Measurements from ENCODE around the gene SZRD1. TPM values are rescaled to one million over a fixed set of nuclear protein-coding genes. Genes with fewer than 3 reads are reported as not detected.
A peak's percentile ranks its signal among the peaks of the same experiment; 100 is the strongest.

Gene SZRD1
- total RNA-seq, 1 experiment from 2014 or later: 125 TPM

- in situ Hi-C loops (cut with HindIII; ENCODE audit: low pct_unique_long_range_greater_than_20kb, low sequenced_read_pairs): no loop called here
- DNase-seq (ENCODE audit: low read depth): no peak
These were observed 58.3 kb downstream of the SZRD1 start for GRCh38 chr1:16425125-16426025.

GRCh38 chr1:16430606-16431005 is 63.6 kb downstream of the SZRD1 start:
- in situ Hi-C loops (cut with HindIII; ENCODE audit: low pct_unique_long_range_greater_than_20kb, low sequenced_read_pairs): no loop called here
- peak; percentile 32 for DNase-seq (ENCODE audit: low read depth)

GRCh38 chr1:16433030-16433429 is 66.0 kb downstream of the SZRD1 start:
- in situ Hi-C loops (cut with HindIII; ENCODE audit: low pct_unique_long_range_greater_than_20kb, low sequenced_read_pairs): no loop called here
- no peak for DNase-seq (ENCODE audit: low read depth)

- in situ Hi-C loops (cut with HindIII; ENCODE audit: low pct_unique_long_range_greater_than_20kb, low sequenced_read_pairs): no loop called here
- DNase-seq (ENCODE audit: low read depth): no peak
These were observed 67.0 kb downstream of the SZRD1 start for GRCh38 chr1:16434007-16434406.

GRCh38 chr1:16434501-16434900 is 67.5 kb downstream of the SZRD1 start:
- in situ Hi-C loops (cut with HindIII; ENCODE audit: low pct_unique_long_range_greater_than_20kb, low sequenced_read_pairs): no loop called here
- DNase-seq (ENCODE audit: low read depth): no peak

- no peak for DNase-seq (ENCODE audit: low read depth)
- in situ Hi-C loops (cut with HindIII; ENCODE audit: low pct_unique_long_range_greater_than_20kb, low sequenced_read_pairs): no loop called here
These were observed 70.0 kb downstream of the SZRD1 start, which contains the start of gene SPATA21 for GRCh38 chr1:16436946-16437474. TSS of gene SPATA21 (minus strand) at chr1:16437424. CDS start at chr1:16431371, 6,053 bp downstream.

- in situ Hi-C loops (cut with HindIII; ENCODE audit: low pct_unique_long_range_greater_than_20kb, low sequenced_read_pairs): no loop called here
- no peak for DNase-seq (ENCODE audit: low read depth)
These were observed 71.5 kb downstream of the SZRD1 start for GRCh38 chr1:16438516-16438915.

GRCh38 chr1:16438924-16439323 is 71.9 kb downstream of the SZRD1 start:
- no peak for DNase-seq (ENCODE audit: low read depth)
- in situ Hi-C loops (cut with HindIII; ENCODE audit: low pct_unique_long_range_greater_than_20kb, low sequenced_read_pairs): no loop called here

GRCh38 chr1:16440131-16440469 is 73.1 kb downstream of the SZRD1 start:
- DNase-seq (ENCODE audit: low read depth): no peak
- in situ Hi-C loops (cut with HindIII; ENCODE audit: low pct_unique_long_range_greater_than_20kb, low sequenced_read_pairs): no loop called here

- DNase-seq (ENCODE audit: low read depth): peak; percentile 88
- in situ Hi-C loops (cut with HindIII; ENCODE audit: low pct_unique_long_range_greater_than_20kb, low sequenced_read_pairs): no loop called here
These were observed 73.6 kb downstream of the SZRD1 start, which contains the start of gene NECAP2 for GRCh38 chr1:16440470-16441281. TSS of gene NECAP2 (plus strand) at chr1:16440724. CDS start at chr1:16440762, 38 bp downstream.

GRCh38 chr1:16441282-16441665 is 74.2 kb downstream of the SZRD1 start:
- in situ Hi-C loops (cut with HindIII; ENCODE audit: low pct_unique_long_range_greater_than_20kb, low sequenced_read_pairs): no loop called here
- DNase-seq (ENCODE audit: low read depth): no peak

- no peak for DNase-seq (ENCODE audit: low read depth)
- in situ Hi-C loops (cut with HindIII; ENCODE audit: low pct_unique_long_range_greater_than_20kb, low sequenced_read_pairs): no loop called here
These were observed 75.2 kb downstream of the SZRD1 start for GRCh38 chr1:16442265-16442664.

- in situ Hi-C loops (cut with HindIII; ENCODE audit: low pct_unique_long_range_greater_than_20kb, low sequenced_read_pairs): no loop called here
- no peak for DNase-seq (ENCODE audit: low read depth)
These were observed 75.9 kb downstream of the SZRD1 start for GRCh38 chr1:16442941-16443340.

GRCh38 chr1:16443975-16444770 is 77.1 kb downstream of the SZRD1 start:
- in situ Hi-C loops (cut with HindIII; ENCODE audit: low pct_unique_long_range_greater_than_20kb, low sequenced_read_pairs): no loop called here
- no peak for DNase-seq (ENCODE audit: low read depth)

GRCh38 chr1:16445052-16445451 is 78.0 kb downstream of the SZRD1 start:
- no peak for DNase-seq (ENCODE audit: low read depth)
- in situ Hi-C loops (cut with HindIII; ENCODE audit: low pct_unique_long_range_greater_than_20kb, low sequenced_read_pairs): no loop called here

- no peak for DNase-seq (ENCODE audit: low read depth)
- in situ Hi-C loops (cut with HindIII; ENCODE audit: low pct_unique_long_range_greater_than_20kb, low sequenced_read_pairs): no loop called here
These were observed 79.1 kb downstream of the SZRD1 start for GRCh38 chr1:16446116-16446515.

GRCh38 chr1:16447641-16448040 is 80.6 kb downstream of the SZRD1 start:
- no peak for DNase-seq (ENCODE audit: low read depth)
- in situ Hi-C loops (cut with HindIII; ENCODE audit: low pct_unique_long_range_greater_than_20kb, low sequenced_read_pairs): no loop called here
